HepG2 (cell line): ENCODE measurements around the gene DDX20. TPM values are rescaled to one million over a fixed set of nuclear protein-coding genes. Genes with fewer than 3 reads are reported as not detected.

Source experiments
- BCL6 ChIP-seq: IDR thresholded peaks from 2 replicates; pipeline ENCODE4 v1.6.1; 2016; ENCODE audit warnings: missing genetic modification reagents, missing compliant biosample characterization
- EZH2 ChIP-seq: conservative IDR thresholded peaks from 2 replicates; pipeline ENCODE4 v1.6.1; 2012; ENCODE audit warnings: mild to moderate bottlenecking, low read depth, low read length, moderate library complexity
- FOXK1 ChIP-seq: sonication (generic); formaldehyde crosslinking; IDR thresholded peaks from 2 replicates; pipeline ENCODE4 v1.4.0; 2020; ENCODE audit warnings: low read depth, missing genetic modification reagents, borderline replicate concordance
- HDAC6 ChIP-seq: fragments of 200-600 bp; sonication (generic); IDR thresholded peaks from 2 replicates; pipeline ENCODE4 v1.7.0; 2017; ENCODE audit warnings: mild to moderate bottlenecking, antibody characterized with exemption, low read length, low read depth
- HNRNPLL ChIP-seq: fragments of 200-400 bp; formaldehyde crosslinking; IDR thresholded peaks from 2 replicates; pipeline ENCODE4 v1.6.1; 2017; ENCODE audit warnings: mild to moderate bottlenecking, low read depth, low read length; ENCODE audit not compliant: poor library complexity, severe bottlenecking
- HOXA5 ChIP-seq: sonication (generic); formaldehyde crosslinking; IDR thresholded peaks from 2 replicates; pipeline ENCODE4 v1.4.0; 2020; ENCODE audit warnings: missing genetic modification reagents
- JUND ChIP-seq: sonication (generic); formaldehyde crosslinking; IDR thresholded peaks from 2 replicates; pipeline ENCODE4 v1.8.0; 2022; ENCODE audit warnings: mild to moderate bottlenecking, missing genetic modification reagents
- MEF2D ChIP-seq: sonication (generic); formaldehyde crosslinking; IDR thresholded peaks from 2 replicates; pipeline ENCODE4 v1.5.1; 2020; ENCODE audit warnings: mild to moderate bottlenecking, missing genetic modification reagents
- NR3C1 ChIP-seq: sonication (generic); formaldehyde crosslinking; IDR thresholded peaks from 2 replicates; pipeline ENCODE4 v1.4.0; 2020; ENCODE audit warnings: missing genetic modification reagents
- PPARG ChIP-seq: conservative IDR thresholded peaks from 2 replicates; pipeline ENCODE4 v1.6.1; 2016; ENCODE audit warnings: missing biosample characterization, missing genetic modification reagents
- RFXANK ChIP-seq: IDR thresholded peaks from 2 replicates; pipeline ENCODE4 v1.6.1; 2016
- SATB2 ChIP-seq: sonication (generic); formaldehyde crosslinking; IDR thresholded peaks from 2 replicates; pipeline ENCODE4 v1.5.0; 2020; ENCODE audit warnings: missing genetic modification reagents
- SIX1 ChIP-seq: sonication (generic); formaldehyde crosslinking; IDR thresholded peaks from 2 replicates; pipeline ENCODE4 v1.4.0; 2020; ENCODE audit warnings: missing genetic modification reagents, borderline replicate concordance
- XRCC5 ChIP-seq: fragments of 200-400 bp; formaldehyde crosslinking; optimal IDR thresholded peaks from 2 replicates; pipeline ENCODE3; 2017; ENCODE audit warnings: mild to moderate bottlenecking, low read length
- ZBTB14 ChIP-seq: sonication (generic); formaldehyde crosslinking; IDR thresholded peaks from 2 replicates; pipeline ENCODE4 v1.4.0; 2020; ENCODE audit warnings: missing genetic modification reagents
- polyA plus RNA-seq, 8 experiments: library from polyadenylated mRNA; depleted of rRNA in 3 of 8; stranded (reverse) in 7 of 8; unstranded in 1 of 8; fragments of >200 nt; fragmentation: Illumina TruSeq in 4 of 8; extraction: Trizol in 4 of 8; gene quantifications; 2 replicates each; pipeline versions ENCODE4 v1.2.1 to v1.2.3, GENCODE V29; 2011 to 2016; ENCODE audit warnings: low read depth in 4 of 8, missing spikeins in 1 of 8, mixed read lengths in 1 of 8; ENCODE audit not compliant: insufficient read depth in 1 of 8
- total RNA-seq, 5 experiments: library from RNA; depleted of rRNA; stranded (reverse); fragments of >200 nt; fragmentation: Illumina TruSeq; extraction: Trizol; gene quantifications; 2 replicates each; pipeline ENCODE4 v1.2.3, GENCODE V29; 2016; ENCODE audit warnings: low read depth in 1 of 5
- TF ChIP-seq, protein P1 (sequence below): sonication (generic); formaldehyde crosslinking; IDR thresholded peaks from one replicate; pipeline ENCODE4 v1.5.1; 2020; ENCODE audit warnings: mild to moderate bottlenecking, missing genetic modification reagents; ENCODE audit errors: not compliant biosample characterization

Gene DDX20
- total and polyA plus RNA-seq, 2 of the 13 experiments (the other 11 are each of a cell fraction or from before 2014, with no cell fraction given), result 4.0 to 14.3 TPM

DNA sequence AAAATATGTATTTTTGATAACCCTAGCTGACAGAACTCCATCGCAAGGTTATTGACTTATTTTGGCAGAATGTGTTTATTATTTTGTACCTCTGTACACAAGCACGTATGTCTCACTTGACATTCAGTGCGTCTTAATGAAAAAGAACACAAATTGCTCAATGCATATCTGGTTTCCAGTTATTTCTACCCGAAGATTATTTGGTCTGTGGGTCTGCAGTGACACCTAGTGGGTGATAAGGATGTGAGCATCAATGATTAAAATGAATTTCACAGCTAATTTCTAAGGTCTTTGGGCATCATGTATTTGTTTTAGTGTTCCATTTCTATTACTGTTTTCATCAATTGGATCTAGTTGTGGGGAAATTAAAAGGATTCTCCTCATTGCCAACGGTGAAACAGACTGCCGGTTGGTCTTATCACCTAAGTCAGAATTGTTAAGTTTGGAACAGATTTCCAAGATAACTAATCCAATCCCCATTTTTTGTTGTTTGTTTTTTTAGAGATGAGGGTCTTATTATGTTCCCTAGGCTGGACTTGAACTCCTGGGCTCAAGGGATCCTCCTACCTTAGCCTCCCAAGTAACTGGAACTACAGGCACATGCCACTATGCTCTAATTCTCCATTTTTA is 13.9 kb downstream of the DDX20 start (continued):
- no peak for TF ChIP-seq HOXA5
- TF ChIP-seq NR3C1 (CRISPR knock-in tag), result no peak
- no peak for TF ChIP-seq XRCC5
- no peak for TF ChIP-seq HDAC6
- TF ChIP-seq SIX1, result peak; percentile 78; the same call in 1 of the 2 replicates
- no peak for TF ChIP-seq HNRNPLL
- TF ChIP-seq BCL6 (CRISPR knock-in tag), result no peak
- TF ChIP-seq PPARG (CRISPR knock-in tag), result no peak
- no peak for TF ChIP-seq JUND (CRISPR knock-in tag)
- no peak for TF ChIP-seq ZBTB14 (CRISPR knock-in tag)
- no peak for TF ChIP-seq MEF2D (CRISPR knock-in tag)
- TF ChIP-seq, protein P1, sequence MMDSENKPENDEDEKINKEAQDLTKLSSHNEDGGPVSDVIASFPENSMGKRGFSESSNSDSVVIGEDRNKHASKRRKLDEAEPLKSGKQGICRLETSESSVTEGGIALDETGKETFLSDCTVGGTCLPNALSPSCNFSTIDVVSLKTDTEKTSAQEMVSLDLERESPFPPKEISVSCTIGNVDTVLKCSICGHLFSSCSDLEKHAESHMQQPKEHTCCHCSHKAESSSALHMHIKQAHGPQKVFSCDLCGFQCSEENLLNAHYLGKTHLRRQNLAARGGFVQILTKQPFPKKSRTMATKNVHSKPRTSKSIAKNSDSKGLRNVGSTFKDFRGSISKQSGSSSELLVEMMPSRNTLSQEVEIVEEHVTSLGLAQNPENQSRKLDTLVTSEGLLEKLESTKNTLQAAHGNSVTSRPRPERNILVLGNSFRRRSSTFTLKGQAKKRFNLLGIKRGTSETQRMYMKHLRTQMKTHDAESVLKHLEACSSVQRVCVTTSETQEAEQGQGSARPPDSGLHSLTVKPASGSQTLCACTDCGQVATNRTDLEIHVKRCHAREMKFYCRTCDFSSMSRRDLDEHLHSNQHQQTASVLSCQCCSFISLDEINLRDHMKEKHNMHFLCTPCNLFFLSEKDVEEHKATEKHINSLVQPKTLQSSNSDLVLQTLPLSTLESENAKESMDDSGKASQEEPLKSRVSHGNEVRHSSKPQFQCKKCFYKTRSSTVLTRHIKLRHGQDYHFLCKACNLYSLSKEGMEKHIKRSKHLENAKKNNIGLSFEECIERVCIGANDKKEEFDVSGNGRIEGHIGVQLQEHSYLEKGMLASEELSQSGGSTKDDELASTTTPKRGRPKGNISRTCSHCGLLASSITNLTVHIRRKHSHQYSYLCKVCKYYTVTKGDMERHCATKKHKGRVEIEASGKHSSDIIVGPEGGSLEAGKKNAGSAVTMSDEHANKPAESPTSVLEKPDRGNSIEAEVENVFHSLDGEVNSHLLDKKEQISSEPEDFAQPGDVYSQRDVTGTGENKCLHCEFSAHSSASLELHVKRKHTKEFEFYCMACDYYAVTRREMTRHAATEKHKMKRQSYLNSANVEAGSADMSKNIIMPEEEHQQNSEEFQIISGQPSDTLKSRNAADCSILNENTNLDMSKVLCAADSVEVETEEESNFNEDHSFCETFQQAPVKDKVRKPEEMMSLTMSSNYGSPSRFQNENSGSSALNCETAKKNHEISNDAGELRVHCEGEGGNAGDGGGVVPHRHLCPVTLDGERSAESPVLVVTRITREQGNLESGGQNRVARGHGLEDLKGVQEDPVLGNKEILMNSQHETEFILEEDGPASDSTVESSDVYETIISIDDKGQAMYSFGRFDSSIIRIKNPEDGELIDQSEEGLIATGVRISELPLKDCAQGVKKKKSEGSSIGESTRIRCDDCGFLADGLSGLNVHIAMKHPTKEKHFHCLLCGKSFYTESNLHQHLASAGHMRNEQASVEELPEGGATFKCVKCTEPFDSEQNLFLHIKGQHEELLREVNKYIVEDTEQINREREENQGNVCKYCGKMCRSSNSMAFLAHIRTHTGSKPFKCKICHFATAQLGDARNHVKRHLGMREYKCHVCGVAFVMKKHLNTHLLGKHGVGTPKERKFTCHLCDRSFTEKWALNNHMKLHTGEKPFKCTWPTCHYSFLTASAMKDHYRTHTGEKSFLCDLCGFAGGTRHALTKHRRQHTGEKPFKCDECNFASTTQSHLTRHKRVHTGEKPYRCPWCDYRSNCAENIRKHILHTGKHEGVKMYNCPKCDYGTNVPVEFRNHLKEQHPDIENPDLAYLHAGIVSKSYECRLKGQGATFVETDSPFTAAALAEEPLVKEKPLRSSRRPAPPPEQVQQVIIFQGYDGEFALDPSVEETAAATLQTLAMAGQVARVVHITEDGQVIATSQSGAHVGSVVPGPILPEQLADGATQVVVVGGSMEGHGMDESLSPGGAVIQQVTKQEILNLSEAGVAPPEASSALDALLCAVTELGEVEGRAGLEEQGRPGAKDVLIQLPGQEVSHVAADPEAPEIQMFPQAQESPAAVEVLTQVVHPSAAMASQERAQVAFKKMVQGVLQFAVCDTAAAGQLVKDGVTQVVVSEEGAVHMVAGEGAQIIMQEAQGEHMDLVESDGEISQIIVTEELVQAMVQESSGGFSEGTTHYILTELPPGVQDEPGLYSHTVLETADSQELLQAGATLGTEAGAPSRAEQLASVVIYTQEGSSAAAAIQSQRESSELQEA (CRISPR knock-in tag), result no peak
- TF ChIP-seq EZH2, result no peak
- TF ChIP-seq SATB2 (CRISPR knock-in tag), result no peak
- TF ChIP-seq FOXK1 (CRISPR knock-in tag), result 0 out of 2 replicates have a peak, but pooled peaks have one; percentile 23
- no peak for TF ChIP-seq RFXANK (CRISPR knock-in tag)
- TF ChIP-seq, all 625 proteins: peak for 10
